ENCODE results near the gene APOH.

Gene APOH

GRCh38 chr17:66233023-66233753 is 4.0 kb upstream of the APOH start:
- DNase-seq: no peak

- no peak for DNase-seq
Measured at GRCh38 chr17:66230922-66231591, 1.8 kb upstream of the APOH start.

GRCh38 chr17:66229783-66230538 is 746 bp upstream of the APOH start:
- DNase-seq: no peak

- no peak for DNase-seq
Measured at GRCh38 chr17:66227212-66228045, 1.8 kb downstream of the APOH start.

GRCh38 chr17:66222798-66223350 is 6.3 kb downstream of the APOH start:
- DNase-seq: no peak

- no peak for DNase-seq
Measured at GRCh38 chr17:66221755-66222530, 7.3 kb downstream of the APOH start.

GRCh38 chr17:66221343-66221742 is 7.9 kb downstream of the APOH start:
- no peak for DNase-seq

GRCh38 chr17:66220079-66220835 is 9.0 kb downstream of the APOH start:
- no peak for DNase-seq

GRCh38 chr17:66215529-66215911 is 13.7 kb downstream of the APOH start:
- no peak for DNase-seq

- DNase-seq: no peak
Measured at GRCh38 chr17:66214884-66215528, 14.2 kb downstream of the APOH start.

GRCh38 chr17:66211047-66211810 is 18.0 kb downstream of the APOH start:
- no peak for DNase-seq

GRCh38 chr17:66210208-66210574 is 19.0 kb downstream of the APOH start:
- DNase-seq: no peak

GRCh38 chr17:66207936-66208335 is 21.3 kb downstream of the APOH start:
- no peak for DNase-seq

GRCh38 chr17:66203274-66204015 is 25.8 kb downstream of the APOH start:
- DNase-seq: no peak

- DNase-seq: peak; percentile 72
Measured at GRCh38 chr17:66200685-66201092, 28.5 kb downstream of the APOH start.

GRCh38 chr17:66198242-66198641 is 31.0 kb downstream of the APOH start:
- DNase-seq: no peak

GRCh38 chr17:66192378-66192687 is 36.9 kb downstream of the APOH start:
- no peak for DNase-seq

GRCh38 chr17:66191593-66192377 is 37.4 kb downstream of the APOH start, which contains the start of gene CEP112:
Gene CEP112 (minus strand): TSS chr17:66192133.
- DNase-seq: peak; percentile 65

Measured in fibroblast of upper back skin (primary cell).